ENCODE measurements around the gene MCUR1. TPM values are rescaled to one million over a fixed set of nuclear protein-coding genes. Genes with fewer than 3 reads are reported as not detected.
"Not testable (repeated sequence)": the region's sequence is repeated elsewhere in the genome, so short reads cannot be mapped to it uniquely, and the experiment has no call there.

The MCUR1 gene
- total RNA-seq, 2 donors from 2014 or later = 33.8 to 38.6 TPM

DNA sequence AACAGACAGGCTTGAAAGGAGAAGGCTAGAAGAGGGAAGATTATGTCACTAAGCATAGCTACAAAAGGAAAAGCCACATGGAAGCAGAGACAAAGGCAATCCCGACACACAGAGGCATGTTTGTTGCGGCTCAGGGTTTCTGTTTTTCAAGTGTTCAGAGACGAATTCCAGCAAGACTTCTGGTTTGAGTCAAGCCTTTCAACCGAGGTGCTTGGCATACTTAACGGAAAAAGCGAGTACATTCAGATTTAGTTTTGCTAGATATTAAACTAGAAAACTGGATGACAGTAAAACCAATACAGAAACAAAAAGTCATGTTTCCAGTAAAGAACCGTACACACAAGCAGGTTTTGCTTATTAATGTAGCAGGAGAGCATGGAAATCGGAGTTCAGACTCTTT, 27.2 kb downstream of the MCUR1 start:
- Mint-ChIP-seq H3K4me3 (no peak overlapping the region), H3K27ac (peak overlapping the region; percentile 35), H3K4me1 (no peaks in the 10 kb centered on the region), H3K36me3 (ENCODE audit: low read depth) (peaks cover 38% of the 10 kb centered on the region), H3K9me3 (no peaks in the 10 kb centered on the region), H3K27me3 (ENCODE audit: insufficient read depth) (no peaks in the 10 kb centered on the region)
- H3K9me3 ChIP-seq (ENCODE audit: control insufficient read depth, low read length) = no peaks in the 10 kb centered on the region
- no peaks in the 10 kb centered on the region for H3K4me1 ChIP-seq (ENCODE audit: control insufficient read depth, insufficient read depth, low read length)
- peaks cover 46% of the 10 kb centered on the region for H3K36me3 ChIP-seq (ENCODE audit: control insufficient read depth, insufficient read depth, low read length)
- no peak overlapping the region for H3K4me3 ChIP-seq (ENCODE audit: low read length)
- DNase-seq = no peak
- TF ChIP-seq CTCF (conservative IDR thresholded peaks at IDR 0.05) = no peak
- H3K27me3 ChIP-seq (ENCODE audit: control insufficient read depth, insufficient read depth, low read length, poor library complexity, severe bottlenecking) = no peaks in the 10 kb centered on the region
- peak overlapping the region; percentile 96 for H3K27ac ChIP-seq (ENCODE audit: low read depth, low read length)
- H3K9ac ChIP-seq (ENCODE audit: extremely low read depth, low read length, poor library complexity, severe bottlenecking) = no peak overlapping the region
- 66 to 84% methylated on average over 5 to 8 of the region's 8 CpGs for WGBS, 2 experiments (ENCODE audit: insufficient coverage in 1 of 2, insufficient read length in 1 of 2)

- not testable (repeated sequence) for H3K4me1 ChIP-seq (ENCODE audit: control insufficient read depth, insufficient read depth, low read length); DNase-seq; H3K4me3 ChIP-seq (ENCODE audit: low read length); H3K36me3 ChIP-seq (ENCODE audit: control insufficient read depth, insufficient read depth, low read length); H3K27ac ChIP-seq (ENCODE audit: low read depth, low read length); H3K9ac ChIP-seq (ENCODE audit: extremely low read depth, low read length, poor library complexity, severe bottlenecking); H3K27ac Mint-ChIP-seq; H3K4me3 Mint-ChIP-seq; H3K9me3 ChIP-seq (ENCODE audit: control insufficient read depth, low read length); H3K4me1 Mint-ChIP-seq; H3K9me3 Mint-ChIP-seq; H3K36me3 Mint-ChIP-seq (ENCODE audit: low read depth); H3K27me3 Mint-ChIP-seq (ENCODE audit: insufficient read depth); H3K27me3 ChIP-seq (ENCODE audit: control insufficient read depth, insufficient read depth, low read length, poor library complexity, severe bottlenecking)
- 94 to 95% methylated on average over 5 to 8 of the region's 8 CpGs for WGBS, 2 experiments (ENCODE audit: insufficient coverage in 1 of 2, insufficient read length in 1 of 2)
These were observed 34.2 kb downstream of the MCUR1 start for GRCh38 chr6:13780162-13780561.

- Mint-ChIP-seq H3K27ac (no peak overlapping the region), H3K27me3 (ENCODE audit: insufficient read depth) (no peaks in the 10 kb centered on the region), H3K4me3 (no peak overlapping the region), H3K36me3 (ENCODE audit: low read depth) (peaks cover 4% of the 10 kb centered on the region), H3K9me3 (peaks cover 4% of the 10 kb centered on the region), H3K4me1 (no peaks in the 10 kb centered on the region)
- DNase-seq = no peak
- Histone ChIP-seq H3K27ac (ENCODE audit: low read depth, low read length) (no peak overlapping the region), H3K4me1 (ENCODE audit: control insufficient read depth, insufficient read depth, low read length) (no peaks in the 10 kb centered on the region), H3K9me3 (ENCODE audit: control insufficient read depth, low read length) (peaks cover 11% of the 10 kb centered on the region), H3K36me3 (ENCODE audit: control insufficient read depth, insufficient read depth, low read length) (no peaks in the 10 kb centered on the region), H3K4me3 (ENCODE audit: low read length) (no peak overlapping the region), H3K27me3 (ENCODE audit: control insufficient read depth, insufficient read depth, low read length, poor library complexity, severe bottlenecking) (no peaks in the 10 kb centered on the region), H3K9ac (ENCODE audit: extremely low read depth, low read length, poor library complexity, severe bottlenecking) (no peak overlapping the region)
- 93 to 97% methylated on average over 3 to 6 of the region's 6 CpGs for WGBS, 2 experiments (ENCODE audit: insufficient coverage in 1 of 2, insufficient read length in 1 of 2)
- no peak for TF ChIP-seq CTCF (conservative IDR thresholded peaks at IDR 0.05)
These were observed 36.3 kb downstream of the MCUR1 start for GRCh38 chr6:13778028-13778427.

GRCh38 chr6:13776602-13777001, 37.8 kb downstream of the MCUR1 start:
- DNase-seq = no peak
- Histone ChIP-seq H3K4me1 (ENCODE audit: control insufficient read depth, insufficient read depth, low read length) (no peaks in the 10 kb centered on the region), H3K36me3 (ENCODE audit: control insufficient read depth, insufficient read depth, low read length) (no peaks in the 10 kb centered on the region), H3K27me3 (ENCODE audit: control insufficient read depth, insufficient read depth, low read length, poor library complexity, severe bottlenecking) (no peaks in the 10 kb centered on the region), H3K9ac (ENCODE audit: extremely low read depth, low read length, poor library complexity, severe bottlenecking) (no peak overlapping the region), H3K4me3 (ENCODE audit: low read length) (no peak overlapping the region), H3K9me3 (ENCODE audit: control insufficient read depth, low read length) (peaks cover 11% of the 10 kb centered on the region), H3K27ac (ENCODE audit: low read depth, low read length) (no peak overlapping the region)
- Mint-ChIP-seq H3K36me3 (ENCODE audit: low read depth) (peaks cover 8% of the 10 kb centered on the region), H3K4me1 (no peaks in the 10 kb centered on the region), H3K27ac (no peak overlapping the region), H3K9me3 (peaks cover 8% of the 10 kb centered on the region), H3K4me3 (no peak overlapping the region), H3K27me3 (ENCODE audit: insufficient read depth) (no peaks in the 10 kb centered on the region)
- TF ChIP-seq CTCF (conservative IDR thresholded peaks at IDR 0.05) = no peak
- WGBS, 2 experiments (ENCODE audit: insufficient coverage in 1 of 2, insufficient read length in 1 of 2) = 95% methylated on average over 9 of the region's 9 CpGs

DNA sequence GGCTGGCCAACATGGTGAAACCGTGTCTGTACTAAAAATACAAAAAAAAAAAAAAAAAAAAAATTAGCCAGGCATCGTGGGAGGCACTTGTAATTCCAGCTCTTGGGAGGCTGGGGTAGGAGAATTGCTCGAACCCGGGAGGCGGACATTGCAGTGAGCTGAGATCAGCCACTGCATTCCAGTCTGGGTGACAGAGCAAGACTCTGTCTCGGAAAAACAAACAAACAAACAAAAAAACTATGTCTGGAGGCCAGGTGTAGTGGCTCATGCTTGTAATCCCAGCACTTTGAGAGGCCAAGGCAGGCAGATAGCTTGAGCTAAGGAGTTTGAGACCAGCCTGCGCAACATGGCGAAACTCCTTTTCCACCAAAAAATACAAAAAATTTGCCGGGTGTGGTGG, 38.9 kb downstream of the MCUR1 start:
- H3K36me3 Mint-ChIP-seq (ENCODE audit: low read depth); H3K36me3 ChIP-seq (ENCODE audit: control insufficient read depth, insufficient read depth, low read length); H3K4me1 ChIP-seq (ENCODE audit: control insufficient read depth, insufficient read depth, low read length); H3K9ac ChIP-seq (ENCODE audit: extremely low read depth, low read length, poor library complexity, severe bottlenecking); H3K4me3 Mint-ChIP-seq; H3K27me3 ChIP-seq (ENCODE audit: control insufficient read depth, insufficient read depth, low read length, poor library complexity, severe bottlenecking); DNase-seq; H3K4me3 ChIP-seq (ENCODE audit: low read length); H3K27me3 Mint-ChIP-seq (ENCODE audit: insufficient read depth); H3K27ac ChIP-seq (ENCODE audit: low read depth, low read length); H3K4me1 Mint-ChIP-seq; H3K27ac Mint-ChIP-seq: not testable (repeated sequence)
- peaks cover 11% of the 10 kb centered on the region for H3K9me3 ChIP-seq (ENCODE audit: control insufficient read depth, low read length)
- 88 to 94% methylated on average over 4 to 9 of the region's 9 CpGs for WGBS, 2 experiments (ENCODE audit: insufficient coverage in 1 of 2, insufficient read length in 1 of 2)
- peaks cover 11% of the 10 kb centered on the region for H3K9me3 Mint-ChIP-seq

Measured in endodermal cell (in vitro differentiated cells).